Astrocyte of the cerebellum (primary cell): Measurements from ENCODE around the gene MRPL9.

Experiments
- DNase-seq: peaks from one replicate; pipeline ENCODE4 v3.0.0-alpha.2; 2011; ENCODE audit warnings: low read depth
- H3K4me3 ChIP-seq: 2 replicates; pipeline ENCODE4 v1.5.1; 2011; ENCODE audit warnings: mild to moderate bottlenecking, low read depth, low read length, moderate library complexity
- CTCF ChIP-seq: IDR thresholded peaks from 2 replicates; pipeline ENCODE4 v1.5.1; 2012; ENCODE audit warnings: low read length, low read depth, moderate library complexity, mild to moderate bottlenecking; ENCODE audit errors: missing control alignments
- in situ Hi-C: cut with HindIII; loops from 2 replicates; pipeline ENCODE4 v1.10.0; 2017; ENCODE audit warnings: low sequenced_read_pairs

MRPL9 gene

GRCh38 chr1:151801310-151801820 is 38.1 kb upstream of the MRPL9 start:
- TF ChIP-seq CTCF, result no peak
- no peak for DNase-seq
- in situ Hi-C loops, result no loop called here
- no peak overlapping the region for H3K4me3 ChIP-seq

GRCh38 chr1:151800830-151801229 is 37.5 kb upstream of the MRPL9 start:
- DNase-seq, result no peak
- no peak overlapping the region for H3K4me3 ChIP-seq
- in situ Hi-C loops, result no loop called here
- no peak for TF ChIP-seq CTCF

- in situ Hi-C loops, result no loop called here
- no peak for DNase-seq
- TF ChIP-seq CTCF, result no peak
- H3K4me3 ChIP-seq, result no peak overlapping the region
These were observed 36.1 kb upstream of the MRPL9 start for GRCh38 chr1:151799179-151800022.

- in situ Hi-C loops, result no loop called here
- no peak for DNase-seq
- H3K4me3 ChIP-seq, result no peak overlapping the region
- TF ChIP-seq CTCF, result no peak
These were observed 35.3 kb upstream of the MRPL9 start for GRCh38 chr1:151798571-151798970.

GRCh38 chr1:151790940-151791651 is 27.8 kb upstream of the MRPL9 start:
- DNase-seq, result no peak
- in situ Hi-C loops, result no loop called here
- TF ChIP-seq CTCF, result no peak
- peak overlapping the region; percentile 74 for H3K4me3 ChIP-seq

GRCh38 chr1:151790071-151790939 is 27.0 kb upstream of the MRPL9 start, which contains the start of gene TDRKH:
Gene TDRKH (minus strand): TSS chr1:151790500. CDS start chr1:151783022, 7,478 bp downstream.
- DNase-seq, result peak; percentile 99
- TF ChIP-seq CTCF, result peak; percentile 10
- peak within 1 kb of the TSS; percentile 74 for H3K4me3 ChIP-seq
- in situ Hi-C loops, result no loop called here
